SJCRH30 (cell line): Measurements from ENCODE around the gene PLA2G2F. TPM values are rescaled to one million over a fixed set of nuclear protein-coding genes. Genes with fewer than 3 reads are reported as not detected.
"Not testable (repeated sequence)": the region's sequence is repeated elsewhere in the genome, so short reads cannot be mapped to it uniquely, and the experiment has no call there.

Source experiments
- DNase-seq, 2 experiments: peaks; one replicate each; pipeline ENCODE4 v3.0.0-alpha.2; 2015 to 2020
- H3K27ac ChIP-seq: fragments of 250-450 bp; sonication (Bioruptor Pico); 2 replicates; pipeline ENCODE4 v1.5.1; 2020; ENCODE audit warnings: mild to moderate bottlenecking, moderate library complexity
- H3K27me3 ChIP-seq: fragments of 250-450 bp; sonication (Bioruptor Pico); 2 replicates; pipeline ENCODE4 v1.5.1; 2020; ENCODE audit warnings: mild to moderate bottlenecking, moderate library complexity
- H3K36me3 ChIP-seq: fragments of 250-450 bp; sonication (Bioruptor Pico); 2 replicates; pipeline ENCODE4 v1.5.1; 2020; ENCODE audit warnings: mild to moderate bottlenecking, moderate library complexity
- H3K4me1 ChIP-seq: fragments of 250-450 bp; sonication (Bioruptor Pico); 2 replicates; pipeline ENCODE4 v1.5.1; 2020; ENCODE audit warnings: mild to moderate bottlenecking, moderate library complexity
- H3K4me3 ChIP-seq: fragments of 250-450 bp; sonication (Bioruptor Pico); 2 replicates; pipeline ENCODE4 v1.5.1; 2020; ENCODE audit warnings: mild to moderate bottlenecking, moderate library complexity
- H3K9me3 ChIP-seq: fragments of 250-450 bp; sonication (Bioruptor Pico); replicated peaks from 2 replicates; pipeline ENCODE4 v1.5.1; 2020; ENCODE audit warnings: mild to moderate bottlenecking, moderate library complexity
- total RNA-seq: library from RNA; depleted of rRNA; stranded (reverse); fragments of >200 nt; shearing (Covaris generic); gene quantifications from 2 replicates; pipeline ENCODE4 v1.2.3, GENCODE V29; 2014

The PLA2G2F gene
- total RNA-seq, 1 experiment from 2014 or later: not detected

DNA sequence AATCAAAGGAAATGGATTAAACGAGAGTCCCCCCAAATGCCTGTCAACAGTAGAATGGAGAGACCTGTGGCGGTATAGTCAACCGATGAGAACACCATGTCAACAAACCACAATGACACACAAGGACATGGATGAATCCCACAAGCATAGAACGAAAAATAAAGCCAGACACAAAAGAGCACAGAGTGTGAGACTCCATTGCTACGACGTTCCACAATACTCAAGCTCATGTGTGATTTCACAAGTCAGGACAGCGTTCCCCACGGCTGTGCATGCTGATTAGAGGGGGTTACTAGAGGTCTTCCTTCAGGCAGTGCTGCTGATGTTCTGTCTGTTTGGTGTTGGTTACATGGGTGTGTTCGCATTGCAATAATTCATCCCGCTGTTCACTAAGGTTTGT is 14.0 kb upstream of the PLA2G2F start:
- DNase-seq: no peak
- H3K27me3 ChIP-seq: peaks cover 4% of the 10 kb centered on the region; the same call in 1 of the 2 replicates
- no peak overlapping the region for H3K27ac ChIP-seq
- H3K4me3 ChIP-seq: no peak overlapping the region
- 0 out of 2 replicates have a peak, but pooled peaks cover 2% of the 10 kb centered on the region for H3K9me3 ChIP-seq
- no peaks in the 10 kb centered on the region; the same call in 1 of the 2 replicates for H3K4me1 ChIP-seq
- no peaks in the 10 kb centered on the region for H3K36me3 ChIP-seq

DNA sequence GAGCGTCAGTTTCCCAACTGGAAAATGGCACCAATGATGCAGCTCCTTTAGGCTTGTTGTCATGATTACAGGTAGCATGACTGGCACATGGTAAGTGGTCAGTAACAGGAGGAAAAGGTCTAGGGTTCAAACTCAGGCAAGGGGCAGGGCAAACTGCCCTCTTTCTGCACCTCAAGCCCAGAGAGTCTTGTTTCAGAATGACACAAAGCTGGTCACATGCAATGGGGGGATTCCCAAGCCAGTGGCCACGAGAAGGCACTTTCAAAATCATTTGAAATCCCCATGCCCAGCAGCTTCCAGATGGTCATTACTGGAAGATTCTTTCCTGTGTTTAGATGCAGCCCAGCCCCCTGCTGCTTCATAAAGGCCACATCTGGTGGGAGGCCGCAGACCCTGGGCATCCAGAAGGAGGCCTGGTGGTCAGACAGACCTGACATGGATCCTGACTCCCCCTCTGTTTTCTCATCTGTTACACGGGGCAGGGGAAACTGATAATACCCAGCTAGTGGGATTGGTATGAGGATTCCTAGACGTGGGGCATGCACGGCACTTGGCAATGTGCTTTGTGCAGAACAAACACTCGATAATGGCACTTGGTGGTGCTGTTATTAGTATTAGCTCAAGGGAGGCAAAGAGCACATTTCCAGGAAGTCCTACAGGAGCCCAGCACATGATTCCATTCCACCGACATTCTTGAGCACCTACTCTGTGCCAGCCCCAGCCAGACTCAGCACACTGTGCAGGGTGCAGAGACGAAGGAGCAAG is 12.9 kb upstream of the PLA2G2F start:
- Histone ChIP-seq H3K27me3 (peaks cover 1% of the 10 kb centered on the region; the same call in 1 of the 2 replicates), H3K4me1 (no peaks in the 10 kb centered on the region; the same call in 1 of the 2 replicates), H3K9me3 (0 out of 2 replicates have a peak, but pooled peaks cover 2% of the 10 kb centered on the region), H3K4me3 (no peak overlapping the region), H3K27ac (no peak overlapping the region), H3K36me3 (no peaks in the 10 kb centered on the region)
- no peak for DNase-seq

GRCh38 chr1:20126806-20127440 is 12.2 kb upstream of the PLA2G2F start:
- no peak overlapping the region for H3K27ac ChIP-seq
- 0 out of 2 replicates have a peak, but pooled peaks cover 2% of the 10 kb centered on the region for H3K9me3 ChIP-seq
- no peaks in the 10 kb centered on the region for H3K36me3 ChIP-seq
- no peak overlapping the region for H3K4me3 ChIP-seq
- no peaks in the 10 kb centered on the region; the same call in 1 of the 2 replicates for H3K27me3 ChIP-seq
- DNase-seq: no peak
- no peaks in the 10 kb centered on the region; the same call in 1 of the 2 replicates for H3K4me1 ChIP-seq

- not testable (repeated sequence) for H3K27me3 ChIP-seq, H3K4me3 ChIP-seq, H3K36me3 ChIP-seq, H3K27ac ChIP-seq, H3K4me1 ChIP-seq, H3K9me3 ChIP-seq, DNase-seq
Observed at GRCh38 chr1:20130518-20130917, 8.6 kb upstream of the PLA2G2F start.

- DNase-seq: no peak
- Histone ChIP-seq H3K4me1 (no peaks in the 10 kb centered on the region), H3K27ac (no peak overlapping the region), H3K27me3 (no peaks in the 10 kb centered on the region), H3K4me3 (no peak overlapping the region), H3K36me3 (no peaks in the 10 kb centered on the region), H3K9me3 (no peaks in the 10 kb centered on the region)
Observed at GRCh38 chr1:20134995-20135394, 4.1 kb upstream of the PLA2G2F start.

GRCh38 chr1:20136249-20136648 is 2.9 kb upstream of the PLA2G2F start:
- H3K4me3 ChIP-seq: no peak overlapping the region
- H3K4me1 ChIP-seq: no peaks in the 10 kb centered on the region
- no peaks in the 10 kb centered on the region for H3K9me3 ChIP-seq
- H3K36me3 ChIP-seq: no peaks in the 10 kb centered on the region
- no peaks in the 10 kb centered on the region for H3K27me3 ChIP-seq
- no peak overlapping the region for H3K27ac ChIP-seq
- DNase-seq: no peak

GRCh38 chr1:20137055-20137454 is 2.1 kb upstream of the PLA2G2F start:
- DNase-seq: no peak
- no peaks in the 10 kb centered on the region for H3K4me1 ChIP-seq
- H3K36me3 ChIP-seq: no peaks in the 10 kb centered on the region
- H3K4me3 ChIP-seq: no peak overlapping the region
- H3K27me3 ChIP-seq: no peaks in the 10 kb centered on the region
- H3K9me3 ChIP-seq: no peaks in the 10 kb centered on the region
- no peak overlapping the region for H3K27ac ChIP-seq

GRCh38 chr1:20137604-20138003 is 1.5 kb upstream of the PLA2G2F start:
- Histone ChIP-seq H3K9me3 (no peaks in the 10 kb centered on the region), H3K27me3 (no peaks in the 10 kb centered on the region), H3K4me1 (no peaks in the 10 kb centered on the region), H3K36me3 (no peaks in the 10 kb centered on the region), H3K27ac (no peak overlapping the region), H3K4me3 (no peak overlapping the region)
- no peak for DNase-seq

GRCh38 chr1:20138346-20138745 is 777 bp upstream of the PLA2G2F start:
- no peaks in the 10 kb centered on the region for H3K9me3 ChIP-seq
- H3K27me3 ChIP-seq: no peaks in the 10 kb centered on the region
- no peak overlapping the region for H3K27ac ChIP-seq
- H3K36me3 ChIP-seq: no peaks in the 10 kb centered on the region
- H3K4me1 ChIP-seq: no peaks in the 10 kb centered on the region
- H3K4me3 ChIP-seq: no peak overlapping the region
- DNase-seq: no peak

GRCh38 chr1:20139776-20140612 is 871 bp downstream of the PLA2G2F start:
- no peak for DNase-seq
- no peaks in the 10 kb centered on the region for H3K36me3 ChIP-seq
- H3K4me3 ChIP-seq: no peak overlapping the region
- no peaks in the 10 kb centered on the region for H3K9me3 ChIP-seq
- H3K27me3 ChIP-seq: no peaks in the 10 kb centered on the region; the same call in 1 of the 2 replicates
- no peak overlapping the region for H3K27ac ChIP-seq
- no peaks in the 10 kb centered on the region for H3K4me1 ChIP-seq

DNA sequence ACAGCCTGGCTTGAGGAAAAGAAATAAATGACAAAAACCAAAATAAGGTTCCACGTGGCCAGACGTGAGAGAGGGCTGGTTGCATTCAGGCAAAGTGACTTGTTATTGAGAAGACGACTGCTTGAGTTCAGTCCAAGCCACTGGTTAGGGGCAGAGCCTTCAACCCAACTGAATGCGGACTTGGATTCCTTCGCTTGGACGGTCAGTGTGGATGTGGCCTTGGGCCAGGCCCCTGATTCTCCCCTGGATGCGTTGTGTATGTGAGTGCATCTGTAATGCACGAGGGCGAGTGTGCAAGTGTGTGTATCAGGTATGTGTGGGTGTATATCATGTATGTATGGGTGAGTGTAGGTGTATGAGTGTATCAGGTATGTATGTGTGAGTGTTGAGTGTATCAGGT is 1.9 kb downstream of the PLA2G2F start:
- Histone ChIP-seq H3K4me3 (no peak overlapping the region), H3K27ac (no peak overlapping the region), H3K4me1 (no peaks in the 10 kb centered on the region), H3K36me3 (no peaks in the 10 kb centered on the region), H3K27me3 (no peaks in the 10 kb centered on the region; the same call in 1 of the 2 replicates), H3K9me3 (no peaks in the 10 kb centered on the region)
- DNase-seq: no peak

DNA sequence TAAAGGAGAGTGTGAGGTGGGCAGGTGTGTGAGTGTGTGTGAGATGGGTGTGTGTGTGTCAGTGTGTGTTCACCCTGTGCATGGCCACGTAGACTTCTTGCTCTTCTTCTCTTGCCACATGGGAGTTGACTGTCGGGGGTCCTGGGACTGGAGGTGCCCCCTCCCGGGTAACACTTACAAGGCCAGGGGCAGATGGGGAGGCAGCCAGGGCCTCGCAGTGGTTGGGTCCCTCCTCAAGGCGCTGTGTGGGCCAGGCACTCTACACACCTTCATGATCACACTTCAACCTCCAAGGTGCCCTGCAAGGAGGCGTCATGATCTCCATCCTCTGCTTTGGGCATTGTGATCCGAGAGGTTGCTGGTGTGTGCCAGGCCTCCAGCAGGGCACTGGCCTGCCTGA is 2.3 kb downstream of the PLA2G2F start:
- no peaks in the 10 kb centered on the region for H3K9me3 ChIP-seq
- no peak overlapping the region for H3K27ac ChIP-seq
- no peak for DNase-seq
- no peak overlapping the region for H3K4me3 ChIP-seq
- H3K27me3 ChIP-seq: no peaks in the 10 kb centered on the region; the same call in 1 of the 2 replicates
- H3K4me1 ChIP-seq: no peaks in the 10 kb centered on the region
- no peaks in the 10 kb centered on the region for H3K36me3 ChIP-seq

DNA sequence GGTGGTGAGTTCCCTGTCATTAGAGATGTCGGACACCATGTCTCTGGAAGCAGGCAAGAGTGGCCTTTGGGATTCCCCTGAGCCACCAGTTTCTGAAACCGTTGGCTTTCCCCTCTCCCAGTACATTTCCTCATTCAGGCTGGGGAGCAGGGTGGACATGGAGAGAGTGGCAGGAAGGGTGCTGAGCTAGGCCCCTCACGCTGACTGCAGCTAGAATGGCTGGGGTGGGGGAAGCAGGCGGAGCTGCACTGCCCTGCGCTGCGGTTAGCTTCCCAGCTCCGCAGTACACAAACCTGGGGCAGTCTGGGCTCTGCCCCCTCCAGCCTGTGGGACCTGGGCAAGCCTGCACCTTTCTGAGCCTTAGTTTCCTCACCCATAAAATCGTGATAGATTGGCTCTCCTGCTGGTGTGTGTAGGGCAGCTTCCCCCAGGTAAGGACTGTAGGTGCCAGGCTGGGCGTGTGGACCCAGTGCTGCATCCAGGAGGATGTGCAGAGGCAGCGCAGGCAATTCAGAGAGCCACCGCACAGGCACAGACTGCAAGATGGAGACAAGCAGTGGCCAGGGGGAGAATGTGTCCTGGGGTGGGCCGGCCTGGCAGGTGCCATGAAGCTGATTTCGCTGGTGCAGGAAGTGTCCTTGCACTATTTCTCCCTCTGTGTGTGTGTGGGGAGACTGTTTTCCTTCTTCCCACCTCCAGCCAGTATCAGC is 3.0 kb downstream of the PLA2G2F start:
- no peak overlapping the region for H3K4me3 ChIP-seq
- H3K36me3 ChIP-seq: no peaks in the 10 kb centered on the region
- no peaks in the 10 kb centered on the region for H3K4me1 ChIP-seq
- H3K27ac ChIP-seq: no peak overlapping the region
- no peaks in the 10 kb centered on the region for H3K9me3 ChIP-seq
- DNase-seq: no peak
- no peaks in the 10 kb centered on the region; the same call in 1 of the 2 replicates for H3K27me3 ChIP-seq

DNA sequence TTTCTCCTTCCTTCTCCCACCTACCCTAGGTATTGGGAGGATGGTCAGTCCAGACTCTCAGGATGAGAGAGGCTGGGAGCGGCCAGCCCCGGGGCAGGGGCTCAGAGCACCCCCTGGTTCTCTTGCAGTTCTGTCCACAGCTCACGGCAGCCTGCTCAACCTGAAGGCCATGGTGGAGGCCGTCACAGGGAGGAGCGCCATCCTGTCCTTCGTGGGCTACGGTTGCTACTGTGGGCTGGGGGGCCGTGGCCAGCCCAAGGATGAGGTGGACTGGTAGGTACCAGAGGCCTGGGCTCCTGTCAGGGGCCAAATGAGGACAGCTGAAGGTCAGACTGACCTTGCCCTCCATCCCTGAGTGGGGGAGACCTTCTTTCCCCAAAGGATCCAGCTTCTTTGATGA is 4.2 kb downstream of the PLA2G2F start:
- Histone ChIP-seq H3K4me1 (no peaks in the 10 kb centered on the region), H3K36me3 (no peaks in the 10 kb centered on the region), H3K27me3 (no peaks in the 10 kb centered on the region; the same call in 1 of the 2 replicates), H3K4me3 (no peak overlapping the region), H3K27ac (no peak overlapping the region), H3K9me3 (no peaks in the 10 kb centered on the region)
- no peak for DNase-seq
